Activated CD8-positive, alpha-beta T cell treated with anti-CD3 and anti-CD28 coated beads, Interleukin-2, amount 10 ng/mL, durations not matched to agents 7 days and 5 days (primary cell): ENCODE data around the gene NLGN1. TPM values are rescaled to one million over a fixed set of nuclear protein-coding genes. Genes with fewer than 3 reads are reported as not detected.

Source experiments
- ATAC-seq: fragments of 150-1000 bp; cut with Tn5 transposase; one replicate; pipeline ENCODE4 v1.10.0; 2021; ENCODE audit warnings: moderate library complexity
- CTCF ChIA-PET: fragments of 350-600 bp; sonication (Branson Sonifier 250); formaldehyde crosslinking; loops from one replicate; lab custom pipeline; 2021; ENCODE audit warnings: antibody characterized with exemption; lab: Charles Lee
- POLR2A ChIA-PET: fragments of 350-600 bp; sonication (Branson Sonifier 250); formaldehyde crosslinking; loops from one replicate; lab custom pipeline; 2021; ENCODE audit warnings: antibody characterized with exemption; lab: Charles Lee
- DNase-seq: peaks from one replicate; pipeline ENCODE4 v3.0.0-alpha.2; 2020
- H3K27ac Mint-ChIP-seq: one replicate; pipeline ENCODE4 v1.8.0; 2021; ENCODE audit warnings: mild to moderate bottlenecking, mixed read lengths
- H3K27me3 Mint-ChIP-seq: one replicate; pipeline ENCODE4 v1.8.0; 2021; ENCODE audit warnings: low read depth, mixed read lengths
- H3K36me3 Mint-ChIP-seq: one replicate; pipeline ENCODE4 v1.8.0; 2021; ENCODE audit warnings: low read depth, mixed read lengths
- H3K4me1 Mint-ChIP-seq: one replicate; pipeline ENCODE4 v1.8.0; 2021; ENCODE audit warnings: low read depth, mixed read lengths
- H3K4me3 Mint-ChIP-seq: one replicate; pipeline ENCODE4 v1.8.0; 2021; ENCODE audit warnings: mild to moderate bottlenecking, mixed read lengths
- H3K9me3 Mint-ChIP-seq: one replicate; pipeline ENCODE4 v1.8.0; 2022; ENCODE audit warnings: mixed read lengths; ENCODE audit not compliant: insufficient read depth
- total RNA-seq, 2 experiments: library from RNA; stranded (reverse); gene quantifications; one replicate each; pipeline ENCODE4 v1.2.3, GENCODE V29; 2021

The NLGN1 gene
- total RNA-seq, 2 experiments from 2014 or later, result not detected

DNA sequence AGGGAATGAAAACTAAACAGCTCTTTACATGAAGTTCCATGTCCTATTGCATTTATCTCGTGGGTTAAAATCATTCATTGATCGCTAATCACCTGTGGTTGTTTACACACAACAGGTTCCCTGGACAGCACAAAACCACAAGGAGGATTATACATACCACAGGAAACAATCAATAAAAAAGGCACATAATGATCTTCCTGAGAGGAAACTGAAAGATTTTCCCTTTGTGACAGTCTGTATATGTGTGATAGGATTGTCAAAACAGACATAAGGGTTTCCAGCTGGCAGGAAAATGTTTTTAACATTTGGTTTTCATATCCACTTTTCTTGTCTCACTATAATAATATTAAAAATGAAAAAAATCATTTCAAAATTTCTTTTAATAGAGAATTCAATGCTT lies 541.8 kb downstream of the NLGN1 start:
- POLR2A ChIA-PET, result interaction anchor here (0.6 kb wide), 1 partner anchor 50 kb away, joined by 3 read pairs; no protein-coding TSS in a partner anchor
- no peaks in the 10 kb centered on the region for H3K36me3 Mint-ChIP-seq
- no peak overlapping the region for H3K4me3 Mint-ChIP-seq
- ATAC-seq (no peak), DNase-seq (no peak)
- H3K27me3 Mint-ChIP-seq, result no peaks in the 10 kb centered on the region
- CTCF ChIA-PET, result no interaction called here
- H3K9me3 Mint-ChIP-seq, result no peaks in the 10 kb centered on the region
- H3K4me1 Mint-ChIP-seq, result no peaks in the 10 kb centered on the region
- no peak overlapping the region for H3K27ac Mint-ChIP-seq

DNA sequence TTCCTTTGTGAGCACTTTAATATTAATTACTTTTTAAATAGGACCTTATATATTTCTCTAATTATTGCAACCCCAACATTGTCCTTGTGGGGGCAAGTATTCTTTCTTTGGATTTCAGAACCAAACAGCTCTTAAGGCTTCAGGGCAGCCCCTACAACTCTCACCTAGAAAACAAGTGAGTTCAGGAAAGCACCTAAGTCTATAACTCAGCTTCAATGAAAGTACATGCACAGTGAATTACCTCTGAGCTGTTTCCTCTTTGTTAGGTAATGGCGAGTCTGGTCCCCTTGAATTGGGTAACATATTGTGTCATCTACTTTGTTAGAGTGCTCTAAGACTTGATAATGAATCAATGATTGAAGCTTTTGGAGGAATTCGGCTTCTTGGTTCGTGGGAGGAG lies 545.7 kb downstream of the NLGN1 start:
- H3K27ac Mint-ChIP-seq, result no peak overlapping the region
- no peaks in the 10 kb centered on the region for H3K9me3 Mint-ChIP-seq
- no peaks in the 10 kb centered on the region for H3K27me3 Mint-ChIP-seq
- no peaks in the 10 kb centered on the region for H3K36me3 Mint-ChIP-seq
- ChIA-PET CTCF (no interaction called here), POLR2A (no interaction called here)
- ATAC-seq, result no peak
- H3K4me3 Mint-ChIP-seq, result no peak overlapping the region
- no peaks in the 10 kb centered on the region for H3K4me1 Mint-ChIP-seq
- DNase-seq, result no peak

DNA sequence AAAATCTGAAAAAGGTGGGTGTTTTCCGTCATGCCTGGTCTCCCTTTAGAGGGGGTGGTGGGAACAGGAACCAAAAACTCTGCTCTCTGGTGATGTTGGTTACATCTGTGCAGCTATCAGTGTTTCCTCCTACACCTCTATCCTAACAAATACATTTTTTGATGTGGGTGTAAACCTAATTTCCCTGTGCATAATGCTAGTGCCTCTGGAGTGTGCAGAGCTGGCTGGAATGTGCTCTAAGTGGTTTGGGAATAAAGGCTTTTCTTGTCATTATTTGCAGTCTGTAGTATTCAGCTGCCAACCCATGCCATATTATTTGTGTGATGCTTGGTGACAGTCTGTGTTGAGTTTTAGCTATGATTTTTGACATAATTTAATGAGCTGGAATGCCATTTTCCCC lies 547.6 kb downstream of the NLGN1 start:
- Mint-ChIP-seq H3K27ac (no peak overlapping the region), H3K4me3 (no peak overlapping the region), H3K9me3 (no peaks in the 10 kb centered on the region), H3K27me3 (no peaks in the 10 kb centered on the region), H3K36me3 (no peaks in the 10 kb centered on the region), H3K4me1 (no peaks in the 10 kb centered on the region)
- ChIA-PET POLR2A (no interaction called here), CTCF (no interaction called here)
- DNase-seq, result no peak
- no peak for ATAC-seq

DNA sequence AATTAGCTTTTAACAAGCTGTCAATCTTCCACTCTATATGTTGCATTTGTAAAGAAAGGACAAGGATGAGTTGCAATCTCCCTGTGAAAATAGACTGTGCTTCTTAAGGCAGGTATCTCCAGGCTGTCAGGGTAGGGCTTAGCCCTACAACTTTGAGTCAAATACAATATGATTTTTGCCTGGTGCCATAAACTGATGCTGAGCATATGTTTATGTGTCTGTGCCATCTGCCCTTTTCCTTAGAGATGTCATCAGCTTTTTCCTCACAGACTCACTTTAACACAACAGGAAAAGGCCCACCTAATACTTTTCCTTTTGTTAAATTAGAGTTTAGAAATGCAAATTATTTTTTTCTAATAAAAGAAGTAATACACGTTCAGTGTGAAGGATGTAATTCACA lies 548.3 kb downstream of the NLGN1 start:
- ATAC-seq (no peak), DNase-seq (no peak)
- H3K9me3 Mint-ChIP-seq, result no peaks in the 10 kb centered on the region
- H3K4me3 Mint-ChIP-seq, result no peak overlapping the region
- H3K27ac Mint-ChIP-seq, result no peak overlapping the region
- no peaks in the 10 kb centered on the region for H3K4me1 Mint-ChIP-seq
- POLR2A ChIA-PET, result no interaction called here
- H3K36me3 Mint-ChIP-seq, result no peaks in the 10 kb centered on the region
- H3K27me3 Mint-ChIP-seq, result no peaks in the 10 kb centered on the region
- CTCF ChIA-PET, result no interaction called here

DNA sequence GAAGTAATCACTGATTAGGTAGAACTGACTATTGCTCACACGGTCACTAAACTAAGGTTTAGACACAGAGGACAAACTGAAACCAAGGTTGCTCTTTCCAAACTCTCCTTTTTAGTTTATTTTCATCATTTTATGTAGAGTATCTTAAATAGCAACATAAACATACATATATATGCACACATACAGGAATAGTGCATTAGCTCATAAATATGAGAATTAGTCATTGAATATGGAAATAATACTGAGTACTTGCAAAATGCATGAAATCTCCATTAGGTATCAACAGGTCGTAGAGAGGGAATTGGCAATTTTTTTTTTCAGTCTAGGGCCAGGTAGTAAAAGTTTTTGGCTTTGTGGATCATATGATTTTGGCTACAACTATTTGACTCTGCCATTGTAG lies 557.1 kb downstream of the NLGN1 start:
- ATAC-seq, result no peak
- H3K27ac Mint-ChIP-seq, result no peak overlapping the region

DNA sequence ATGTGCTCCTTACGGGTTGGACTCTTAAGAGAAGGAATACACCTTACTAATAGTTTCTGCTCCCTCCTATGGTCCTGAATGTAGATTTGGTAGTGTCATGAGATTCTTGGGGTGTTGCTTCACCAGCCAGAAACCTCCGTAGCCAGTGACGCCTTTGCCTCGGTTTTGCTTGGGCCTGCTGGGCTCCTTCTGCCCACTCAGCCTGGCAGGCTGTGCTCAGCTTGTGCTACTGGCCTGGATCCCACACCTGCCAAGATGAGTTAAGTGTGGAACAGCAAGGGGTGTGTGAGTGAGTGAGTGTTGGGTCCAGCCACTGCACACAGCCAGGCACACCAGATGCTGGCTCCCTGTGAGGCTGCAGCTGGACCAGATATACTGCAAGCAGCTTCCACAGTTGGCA lies 560.1 kb downstream of the NLGN1 start:
- CTCF ChIA-PET, result no interaction called here
- no peak overlapping the region for H3K27ac Mint-ChIP-seq
- no peaks in the 10 kb centered on the region for H3K36me3 Mint-ChIP-seq
- POLR2A ChIA-PET, result no interaction called here
- DNase-seq (no peak), ATAC-seq (no peak)
- no peak overlapping the region for H3K4me3 Mint-ChIP-seq
- H3K4me1 Mint-ChIP-seq, result no peaks in the 10 kb centered on the region
- no peaks in the 10 kb centered on the region for H3K27me3 Mint-ChIP-seq
- no peaks in the 10 kb centered on the region for H3K9me3 Mint-ChIP-seq

More for the DNA sequence above, 557.1 kb downstream of the NLGN1 start:
- POLR2A ChIA-PET, result no interaction called here
- Mint-ChIP-seq H3K36me3 (no peaks in the 10 kb centered on the region), H3K9me3 (no peaks in the 10 kb centered on the region), H3K4me1 (no peaks in the 10 kb centered on the region), H3K4me3 (no peak overlapping the region), H3K27me3 (no peaks in the 10 kb centered on the region)
- CTCF ChIA-PET, result no interaction called here
- DNase-seq, result no peak

DNA sequence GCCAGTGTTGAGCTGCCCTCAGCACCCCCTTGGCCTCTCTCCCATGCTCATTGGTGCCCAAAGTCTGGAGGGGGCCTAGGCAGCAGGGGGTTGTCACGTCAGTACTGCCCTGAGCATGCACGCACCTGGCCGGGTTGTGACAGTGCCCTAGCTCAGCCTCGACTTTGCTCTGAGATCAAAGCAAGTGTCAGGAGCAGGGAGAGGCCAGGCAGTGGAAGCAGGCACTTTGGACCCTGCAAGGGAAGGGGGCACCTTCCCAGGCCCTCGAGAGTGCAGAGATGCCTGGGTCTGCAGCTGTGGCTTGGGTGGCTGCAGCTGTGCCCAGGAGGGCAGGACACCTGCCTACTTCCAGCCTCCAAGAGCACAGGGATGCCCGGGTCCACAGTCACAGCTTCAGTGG lies 561.3 kb downstream of the NLGN1 start:
- no peaks in the 10 kb centered on the region for H3K36me3 Mint-ChIP-seq
- CTCF ChIA-PET, result no interaction called here
- DNase-seq (no peak), ATAC-seq (no peak)
- no peaks in the 10 kb centered on the region for H3K4me1 Mint-ChIP-seq
- H3K27me3 Mint-ChIP-seq, result no peaks in the 10 kb centered on the region
- POLR2A ChIA-PET, result no interaction called here
- no peaks in the 10 kb centered on the region for H3K9me3 Mint-ChIP-seq
- H3K4me3 Mint-ChIP-seq, result no peak overlapping the region
- H3K27ac Mint-ChIP-seq, result no peak overlapping the region

DNA sequence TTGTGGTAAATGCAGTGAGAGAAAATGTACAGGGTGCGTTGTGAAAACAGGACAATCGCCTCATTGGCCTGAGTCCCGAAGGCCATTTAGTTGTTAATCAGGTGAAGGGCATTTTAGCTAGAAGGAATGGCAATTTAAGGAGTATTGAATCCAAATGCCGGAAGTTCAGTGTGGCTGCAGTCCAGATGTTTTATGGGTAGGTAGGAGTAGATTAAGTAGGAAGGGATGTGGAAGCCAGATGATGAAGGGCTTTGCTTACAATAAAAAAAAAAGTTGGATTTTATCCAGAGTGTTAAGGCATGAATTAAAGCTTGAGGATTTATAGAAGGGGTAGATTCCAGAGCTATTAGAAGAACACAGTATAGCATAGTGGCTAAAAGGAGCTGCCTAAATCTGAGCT lies 572.7 kb downstream of the NLGN1 start:
- ChIA-PET CTCF (no interaction called here), POLR2A (no interaction called here)
- Mint-ChIP-seq H3K27me3 (no peaks in the 10 kb centered on the region), H3K4me3 (no peak overlapping the region), H3K9me3 (no peaks in the 10 kb centered on the region), H3K27ac (no peak overlapping the region), H3K4me1 (no peaks in the 10 kb centered on the region), H3K36me3 (no peaks in the 10 kb centered on the region)
- ATAC-seq (no peak), DNase-seq (no peak)

DNA sequence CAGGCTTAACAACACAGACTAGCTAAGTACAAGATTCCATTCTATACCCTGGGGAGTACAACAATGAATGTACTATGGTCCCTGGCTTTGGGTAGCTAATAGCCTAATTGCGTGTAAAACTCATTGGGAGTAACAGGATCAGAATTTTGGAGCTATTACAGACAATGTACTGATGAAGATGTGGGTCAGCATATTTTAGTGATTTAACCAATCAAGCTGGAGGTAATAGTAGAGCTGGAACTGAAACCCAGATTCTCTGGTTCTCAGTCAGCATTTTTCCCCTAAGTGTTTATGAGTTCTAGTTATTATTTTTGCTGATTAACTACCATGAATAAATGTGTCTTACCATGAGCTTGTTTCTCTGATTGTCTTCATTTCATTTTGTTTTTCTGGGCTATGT lies 578.7 kb downstream of the NLGN1 start:
- ATAC-seq (no peak), DNase-seq (no peak)
- H3K4me3 Mint-ChIP-seq, result no peak overlapping the region
- H3K36me3 Mint-ChIP-seq, result no peaks in the 10 kb centered on the region
- ChIA-PET POLR2A (no interaction called here), CTCF (no interaction called here)
- H3K9me3 Mint-ChIP-seq, result no peaks in the 10 kb centered on the region
- H3K27ac Mint-ChIP-seq, result no peak overlapping the region
- H3K27me3 Mint-ChIP-seq, result no peaks in the 10 kb centered on the region
- no peaks in the 10 kb centered on the region for H3K4me1 Mint-ChIP-seq

DNA sequence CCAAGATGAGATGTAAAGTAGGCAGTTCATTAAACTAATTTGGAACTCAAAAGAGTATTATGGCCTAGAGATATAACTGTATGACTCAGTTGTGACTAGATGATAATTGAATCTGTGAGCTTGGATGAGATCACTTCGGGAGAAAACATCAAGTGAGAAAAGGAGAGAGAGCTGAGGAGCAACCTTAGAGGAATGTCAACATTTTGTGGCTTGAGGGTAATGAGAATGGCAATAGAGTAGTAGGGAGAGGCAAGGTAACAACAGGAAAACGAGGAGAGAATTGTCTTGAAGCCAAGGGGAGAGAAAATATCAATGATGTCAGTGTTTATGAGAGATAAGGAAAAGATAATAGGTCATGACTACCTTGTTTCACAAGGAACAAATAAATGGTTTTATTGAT lies 580.2 kb downstream of the NLGN1 start:
- H3K27ac Mint-ChIP-seq, result no peak overlapping the region
- DNase-seq (no peak), ATAC-seq (no peak)
- no peaks in the 10 kb centered on the region for H3K36me3 Mint-ChIP-seq
- no peak overlapping the region for H3K4me3 Mint-ChIP-seq
- ChIA-PET CTCF (no interaction called here), POLR2A (no interaction called here)
- H3K4me1 Mint-ChIP-seq, result no peaks in the 10 kb centered on the region
- H3K9me3 Mint-ChIP-seq, result no peaks in the 10 kb centered on the region
- H3K27me3 Mint-ChIP-seq, result no peaks in the 10 kb centered on the region

DNA sequence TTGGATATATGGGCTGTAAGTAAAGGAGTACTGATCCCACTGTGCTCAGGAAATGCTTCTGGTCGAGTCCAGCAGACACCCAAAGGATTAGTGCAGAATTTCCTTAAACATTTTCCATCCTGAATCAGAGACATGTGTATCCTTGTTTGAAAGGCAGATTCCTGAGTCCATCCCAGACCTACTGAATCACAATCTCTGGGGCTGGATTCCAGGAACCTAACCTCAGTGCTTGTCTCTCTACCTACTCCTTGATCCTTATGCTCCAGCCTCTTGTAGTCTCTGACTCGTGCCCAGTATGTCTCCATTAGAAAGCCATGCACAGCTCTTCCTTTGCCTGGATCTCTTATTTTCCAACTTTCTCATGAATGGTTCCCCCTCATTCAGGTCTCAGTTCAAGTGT lies 585.8 kb downstream of the NLGN1 start:
- no peaks in the 10 kb centered on the region for H3K4me1 Mint-ChIP-seq
- H3K9me3 Mint-ChIP-seq, result no peaks in the 10 kb centered on the region
- no peak for ATAC-seq
- H3K27me3 Mint-ChIP-seq, result no peaks in the 10 kb centered on the region
- POLR2A ChIA-PET, result no interaction called here
- CTCF ChIA-PET, result no interaction called here
- H3K27ac Mint-ChIP-seq, result no peak overlapping the region
- no peak overlapping the region for H3K4me3 Mint-ChIP-seq
- DNase-seq, result no peak
- no peaks in the 10 kb centered on the region for H3K36me3 Mint-ChIP-seq

DNA sequence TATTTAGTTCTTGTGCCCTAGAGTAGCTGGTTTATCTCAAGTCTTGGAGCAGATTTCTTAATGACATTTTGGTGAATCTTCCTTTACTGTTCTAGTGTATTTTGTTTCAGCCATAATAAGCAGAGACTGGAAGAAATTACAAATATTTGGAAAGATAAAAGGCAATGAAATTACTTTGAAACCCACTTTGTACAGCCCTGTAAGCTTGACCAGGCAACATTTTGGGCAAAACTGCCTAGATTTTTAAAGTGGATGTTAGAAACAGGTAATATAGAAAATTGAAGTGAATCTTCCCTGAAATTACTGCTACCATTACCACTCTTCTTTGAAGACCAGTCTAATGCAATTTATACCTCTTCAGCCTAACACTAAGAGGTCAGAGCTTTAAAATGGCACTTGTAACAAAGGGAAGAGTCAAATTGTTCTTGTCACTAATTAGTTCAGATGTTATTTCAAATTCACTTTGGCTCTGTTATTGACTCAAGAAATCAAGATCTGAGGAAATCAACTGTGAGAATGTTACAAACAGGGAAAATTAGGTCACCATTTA lies 589.4 kb downstream of the NLGN1 start:
- ChIA-PET POLR2A (no interaction called here), CTCF (no interaction called here)
- DNase-seq (no peak), ATAC-seq (no peak)
- no peaks in the 10 kb centered on the region for H3K9me3 Mint-ChIP-seq
- no peaks in the 10 kb centered on the region for H3K27me3 Mint-ChIP-seq
- no peaks in the 10 kb centered on the region for H3K36me3 Mint-ChIP-seq
- no peak overlapping the region for H3K4me3 Mint-ChIP-seq
- H3K4me1 Mint-ChIP-seq, result no peaks in the 10 kb centered on the region
- H3K27ac Mint-ChIP-seq, result no peak overlapping the region

DNA sequence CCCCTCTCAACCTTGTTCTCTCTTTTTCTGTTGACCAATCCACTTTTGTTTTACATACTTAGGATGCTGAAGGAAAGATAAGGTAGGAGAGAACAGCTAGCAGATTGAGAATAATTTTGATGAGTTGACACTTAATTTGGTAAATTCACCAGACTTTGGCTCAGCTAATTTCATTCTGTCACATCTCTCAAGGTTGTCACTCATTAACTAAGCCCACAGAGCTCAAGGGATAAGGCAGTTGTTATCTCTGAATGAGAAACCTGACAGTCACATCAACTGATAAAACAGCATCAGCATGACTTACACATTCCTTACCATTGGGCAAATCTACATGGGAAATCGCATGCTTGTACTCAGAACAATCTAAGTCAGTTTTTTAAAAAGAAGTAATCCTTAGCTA lies 591.4 kb downstream of the NLGN1 start:
- DNase-seq (no peak), ATAC-seq (no peak)
- POLR2A ChIA-PET, result interaction anchor here (0.7 kb wide), 1 partner anchor 49 kb away, joined by 3 read pairs; no protein-coding TSS in a partner anchor
- no peaks in the 10 kb centered on the region for H3K36me3 Mint-ChIP-seq
- H3K4me1 Mint-ChIP-seq, result no peaks in the 10 kb centered on the region
- no peak overlapping the region for H3K4me3 Mint-ChIP-seq
- no peaks in the 10 kb centered on the region for H3K9me3 Mint-ChIP-seq
- CTCF ChIA-PET, result interaction anchor here (1.1 kb wide), 1 partner anchor 28 kb away, joined by 4 read pairs; no protein-coding TSS in a partner anchor
- H3K27me3 Mint-ChIP-seq, result no peaks in the 10 kb centered on the region
- H3K27ac Mint-ChIP-seq, result no peak overlapping the region
